H9 (cell line): ENCODE measurements around the gene TMEM141. TPM values are rescaled to one million over a fixed set of nuclear protein-coding genes. Genes with fewer than 3 reads are reported as not detected.

Experiments
- DNase-seq: peaks from one replicate; pipeline ENCODE4 v3.0.0-alpha.2; 2017
- H2AFZ ChIP-seq: one replicate; pipeline ENCODE4 v1.6.1; 2013; ENCODE audit warnings: mild to moderate bottlenecking, low read length, control low read depth, moderate library complexity
- H2AK5ac ChIP-seq: 2 replicates; pipeline ENCODE4 v1.6.1; 2013; ENCODE audit warnings: low read length, control low read depth, mixed read lengths; ENCODE audit not compliant: insufficient read length
- H2BK120ac ChIP-seq: one replicate; pipeline ENCODE4 v1.6.1; 2013; ENCODE audit warnings: low read depth, mild to moderate bottlenecking, low read length, control low read depth, inconsistent platforms; ENCODE audit not compliant: poor library complexity, severe bottlenecking
- H2BK12ac ChIP-seq: 2 replicates; pipeline ENCODE4 v1.6.1; 2013; ENCODE audit warnings: low read length, control low read depth, mixed read lengths, low read depth; ENCODE audit not compliant: insufficient read length
- H2BK15ac ChIP-seq: 2 replicates; pipeline ENCODE4 v1.6.1; 2013; ENCODE audit warnings: low read depth, low read length, control low read depth
- H2BK20ac ChIP-seq: one replicate; pipeline ENCODE4 v1.6.1; 2013; ENCODE audit warnings: low read depth, mild to moderate bottlenecking, low read length, control low read depth, inconsistent platforms; ENCODE audit not compliant: poor library complexity, severe bottlenecking
- H2BK5ac ChIP-seq: 2 replicates; pipeline ENCODE4 v1.6.1; 2013; ENCODE audit warnings: low read length, control low read depth, mixed read lengths; ENCODE audit not compliant: insufficient read length
- H3K14ac ChIP-seq: 2 replicates; pipeline ENCODE4 v1.6.1; 2013; ENCODE audit warnings: low read length, control low read depth; ENCODE audit not compliant: insufficient read depth
- H3K18ac ChIP-seq: 2 replicates; pipeline ENCODE4 v1.6.1; 2013; ENCODE audit warnings: low read depth, mild to moderate bottlenecking, mixed read lengths, low read length, control low read depth; ENCODE audit not compliant: insufficient read length
- H3K23ac ChIP-seq: 2 replicates; pipeline ENCODE4 v1.6.1; 2013; ENCODE audit warnings: low read length, control low read depth, mixed read lengths, low read depth; ENCODE audit not compliant: insufficient read length
- H3K23me2 ChIP-seq: 2 replicates; pipeline ENCODE4 v1.6.1; 2013; ENCODE audit warnings: low read depth, mild to moderate bottlenecking, mixed read lengths, low read length, control low read depth; ENCODE audit not compliant: insufficient read length, poor library complexity, severe bottlenecking
- H3K27ac ChIP-seq: 2 replicates; pipeline ENCODE4 v1.5.1; 2013; ENCODE audit warnings: low read length, control low read depth, mixed read lengths, low read depth; ENCODE audit not compliant: insufficient read length
- H3K27me3 ChIP-seq: 2 replicates; pipeline ENCODE4 v1.6.1; 2013; ENCODE audit warnings: low read length, control low read depth, inconsistent platforms; ENCODE audit not compliant: insufficient read depth
- H3K4ac ChIP-seq: 2 replicates; pipeline ENCODE4 v1.6.1; 2013; ENCODE audit warnings: low read depth, mild to moderate bottlenecking, control low read depth, inconsistent platforms, low read length, moderate library complexity
- H3K4me1 ChIP-seq: 2 replicates; pipeline ENCODE4 v1.6.1; 2013; ENCODE audit warnings: low read length, control low read depth, inconsistent platforms; ENCODE audit not compliant: insufficient read depth
- H3K4me2 ChIP-seq: 2 replicates; pipeline ENCODE4 v1.6.1; 2013; ENCODE audit warnings: low read length, control low read depth, mixed read lengths; ENCODE audit not compliant: insufficient read length, insufficient read depth
- H3K56ac ChIP-seq: 2 replicates; pipeline ENCODE4 v1.6.1; 2013; ENCODE audit warnings: low read depth, mild to moderate bottlenecking, mixed read lengths, low read length, control low read depth; ENCODE audit not compliant: insufficient read length
- H3K79me1 ChIP-seq: 2 replicates; pipeline ENCODE4 v1.6.1; 2013; ENCODE audit warnings: low read depth, mild to moderate bottlenecking, moderate library complexity, low read length, control low read depth, inconsistent platforms; ENCODE audit not compliant: insufficient read depth, poor library complexity, severe bottlenecking
- H3K79me2 ChIP-seq: 2 replicates; pipeline ENCODE4 v1.6.1; 2013; ENCODE audit warnings: low read length, control low read depth, inconsistent platforms; ENCODE audit not compliant: insufficient read depth
- H3K9ac ChIP-seq: 2 replicates; pipeline ENCODE4 v1.6.1; 2013; ENCODE audit warnings: low read length, control low read depth, mixed read lengths; ENCODE audit not compliant: insufficient read length; ENCODE audit errors: extremely low read depth
- H3K9me3 ChIP-seq: one replicate; pipeline ENCODE4 v1.6.1; 2013; ENCODE audit warnings: low read depth, low read length, inconsistent platforms; ENCODE audit not compliant: control insufficient read depth
- H3T11ph ChIP-seq: one replicate; pipeline ENCODE4 v1.6.1; 2013; ENCODE audit warnings: mild to moderate bottlenecking, low read length, control low read depth, inconsistent platforms
- H4K20me1 ChIP-seq: one replicate; pipeline ENCODE4 v1.6.1; 2013; ENCODE audit not compliant: control insufficient read depth, insufficient read length, insufficient read depth
- H4K5ac ChIP-seq: 2 replicates; pipeline ENCODE4 v1.6.1; 2013; ENCODE audit warnings: low read depth, mild to moderate bottlenecking, mixed read lengths, low read length, control low read depth; ENCODE audit not compliant: insufficient read length
- H4K8ac ChIP-seq: replicated peaks from 2 replicates; pipeline ENCODE4 v1.6.1; 2013; ENCODE audit warnings: low read length, control low read depth, mixed read lengths, low read depth; ENCODE audit not compliant: insufficient read length
- H4K91ac ChIP-seq: 2 replicates; pipeline ENCODE4 v1.6.1; 2013; ENCODE audit warnings: low read depth, mild to moderate bottlenecking, moderate library complexity, mixed read lengths, low read length, control low read depth; ENCODE audit not compliant: insufficient read length
- H3K27ac Mint-ChIP-seq, 3 experiments: 2 replicates in 2 of 3; 3 replicates in 1 of 3; pipeline ENCODE4 v1.8.0; 2020 to 2021; ENCODE audit warnings: mixed read lengths in 3 of 3, mild to moderate bottlenecking in 1 of 3, moderate library complexity in 1 of 3
- H3K27me3 Mint-ChIP-seq: 2 replicates; pipeline ENCODE4 v1.8.0; 2021; ENCODE audit warnings: low read depth, mild to moderate bottlenecking, moderate library complexity, mixed read lengths
- H3K36me3 Mint-ChIP-seq, 3 experiments: 2 replicates in 2 of 3; 3 replicates in 1 of 3; pipeline ENCODE4 v1.8.0; 2020 to 2021; ENCODE audit warnings: low read depth in 3 of 3, mixed read lengths in 3 of 3; ENCODE audit not compliant: insufficient read depth in 1 of 3
- H3K4me1 Mint-ChIP-seq, 2 experiments: 2 replicates each; pipeline ENCODE4 v1.8.0; 2020; ENCODE audit warnings: mixed read lengths in 2 of 2
- H3K4me3 Mint-ChIP-seq, 2 experiments: 2 replicates in 1 of 2; 3 replicates in 1 of 2; pipeline ENCODE4 v1.8.0; 2020 to 2021; ENCODE audit warnings: mild to moderate bottlenecking in 2 of 2, mixed read lengths in 2 of 2, moderate library complexity in 1 of 2
- H3K9me3 Mint-ChIP-seq, 2 experiments: 2 replicates in 1 of 2; 3 replicates in 1 of 2; pipeline ENCODE4 v1.8.0; 2020; ENCODE audit warnings: mild to moderate bottlenecking in 2 of 2, mixed read lengths in 2 of 2, moderate library complexity in 1 of 2
- WGBS: extraction: QIAGEN DNeasy Blood & Tissue Kit; methylation state at CpG from one replicate; pipeline ENCODE4 v1.1.7; 2013; ENCODE audit warnings: missing lambda C conversion rate, low lambda C conversion rate, mixed read lengths; ENCODE audit not compliant: insufficient read length; ENCODE audit errors: extremely low coverage; 5-methylcytosine and 5-hydroxymethylcytosine counted together
- total RNA-seq: library from RNA; stranded (reverse); gene quantifications from 2 replicates; pipeline ENCODE4 v1.2.1, GENCODE V29; 2021
- TF ChIP-seq, protein P1 (sequence below): fragments of 200-600 bp; sonication (generic); conservative IDR thresholded peaks from 3 replicates; pipeline ENCODE4 v1.8.0; 2021; ENCODE audit warnings: antibody characterized with exemption, mild to moderate bottlenecking

TMEM141 gene
- total RNA-seq, 1 experiment from 2014 or later = 55.2 TPM

- Histone ChIP-seq H3K23me2 (no peaks in the 10 kb centered on the region), H3K79me1 (no peaks in the 10 kb centered on the region), H4K8ac (no peak overlapping the region), H3T11ph (no peak overlapping the region), H3K9me3 (no peaks in the 10 kb centered on the region), H2BK120ac (no peak overlapping the region), H3K4me1 (no peaks in the 10 kb centered on the region), H4K5ac (no peak overlapping the region), H4K91ac (no peak overlapping the region), H2BK12ac (no peak overlapping the region), H2BK15ac (no peak overlapping the region), H4K20me1 (no peaks in the 10 kb centered on the region), H2BK5ac (no peak overlapping the region), H3K27ac (no peak overlapping the region), H2AK5ac (no peak overlapping the region), H3K9ac (no peak overlapping the region), H3K4ac (no peak overlapping the region), H3K18ac (no peak overlapping the region), H3K4me2 (no peak overlapping the region), H3K27me3 (no peaks in the 10 kb centered on the region), H2AFZ (no peak overlapping the region), H2BK20ac (no peak overlapping the region), H3K79me2 (no peaks in the 10 kb centered on the region), H3K23ac (no peak overlapping the region), H3K56ac (no peak overlapping the region), H3K14ac (no peak overlapping the region)
- Mint-ChIP-seq H3K9me3 (peaks cover 19 to 22% of the 10 kb centered on the region in 2 experiments), H3K36me3 (peaks cover 2 to 15% (median 2%) of the 10 kb centered on the region in 3 experiments; a peak in 6 of 7 replicates), H3K27ac (no peak overlapping the region), H3K4me1 (peaks cover 0 to 3% of the 10 kb centered on the region in 2 experiments; a peak in 1 of 4 replicates), H3K27me3 (peaks cover 21% of the 10 kb centered on the region), H3K4me3 (no peak overlapping the region)
- no CpG with 5 or more reads among the region's 1 CpG for WGBS
- TF ChIP-seq, protein P1, sequence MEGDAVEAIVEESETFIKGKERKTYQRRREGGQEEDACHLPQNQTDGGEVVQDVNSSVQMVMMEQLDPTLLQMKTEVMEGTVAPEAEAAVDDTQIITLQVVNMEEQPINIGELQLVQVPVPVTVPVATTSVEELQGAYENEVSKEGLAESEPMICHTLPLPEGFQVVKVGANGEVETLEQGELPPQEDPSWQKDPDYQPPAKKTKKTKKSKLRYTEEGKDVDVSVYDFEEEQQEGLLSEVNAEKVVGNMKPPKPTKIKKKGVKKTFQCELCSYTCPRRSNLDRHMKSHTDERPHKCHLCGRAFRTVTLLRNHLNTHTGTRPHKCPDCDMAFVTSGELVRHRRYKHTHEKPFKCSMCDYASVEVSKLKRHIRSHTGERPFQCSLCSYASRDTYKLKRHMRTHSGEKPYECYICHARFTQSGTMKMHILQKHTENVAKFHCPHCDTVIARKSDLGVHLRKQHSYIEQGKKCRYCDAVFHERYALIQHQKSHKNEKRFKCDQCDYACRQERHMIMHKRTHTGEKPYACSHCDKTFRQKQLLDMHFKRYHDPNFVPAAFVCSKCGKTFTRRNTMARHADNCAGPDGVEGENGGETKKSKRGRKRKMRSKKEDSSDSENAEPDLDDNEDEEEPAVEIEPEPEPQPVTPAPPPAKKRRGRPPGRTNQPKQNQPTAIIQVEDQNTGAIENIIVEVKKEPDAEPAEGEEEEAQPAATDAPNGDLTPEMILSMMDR = no peak
- no peak for DNase-seq
Measured at GRCh38 chr9:136751244-136751643, 39.9 kb upstream of the TMEM141 start.
